GM13976 (cell line): ENCODE measurements around the gene BAHD1.

Source experiments
- DNase-seq: peaks from one replicate; pipeline ENCODE4 v3.0.0; 2012; ENCODE audit warnings: low spot score
- in situ Hi-C: fragments of 300-500 bp; cut with MboI; formaldehyde crosslinking; loops from one replicate; pipeline ENCODE4 v1.12.0; 2022; ENCODE audit warnings: low sequenced_read_pairs, mixed read lengths, inconsistent platforms; ENCODE audit not compliant: unreplicated experiment
- TF ChIP-seq, protein P1 (sequence below): IDR thresholded peaks from 2 replicates; pipeline ENCODE4 v1.5.1; 2012; ENCODE audit warnings: borderline replicate concordance, mild to moderate bottlenecking; ENCODE audit not compliant: insufficient read depth; ENCODE audit errors: extremely low read depth, missing control alignments, control extremely low read depth

Gene BAHD1

DNA sequence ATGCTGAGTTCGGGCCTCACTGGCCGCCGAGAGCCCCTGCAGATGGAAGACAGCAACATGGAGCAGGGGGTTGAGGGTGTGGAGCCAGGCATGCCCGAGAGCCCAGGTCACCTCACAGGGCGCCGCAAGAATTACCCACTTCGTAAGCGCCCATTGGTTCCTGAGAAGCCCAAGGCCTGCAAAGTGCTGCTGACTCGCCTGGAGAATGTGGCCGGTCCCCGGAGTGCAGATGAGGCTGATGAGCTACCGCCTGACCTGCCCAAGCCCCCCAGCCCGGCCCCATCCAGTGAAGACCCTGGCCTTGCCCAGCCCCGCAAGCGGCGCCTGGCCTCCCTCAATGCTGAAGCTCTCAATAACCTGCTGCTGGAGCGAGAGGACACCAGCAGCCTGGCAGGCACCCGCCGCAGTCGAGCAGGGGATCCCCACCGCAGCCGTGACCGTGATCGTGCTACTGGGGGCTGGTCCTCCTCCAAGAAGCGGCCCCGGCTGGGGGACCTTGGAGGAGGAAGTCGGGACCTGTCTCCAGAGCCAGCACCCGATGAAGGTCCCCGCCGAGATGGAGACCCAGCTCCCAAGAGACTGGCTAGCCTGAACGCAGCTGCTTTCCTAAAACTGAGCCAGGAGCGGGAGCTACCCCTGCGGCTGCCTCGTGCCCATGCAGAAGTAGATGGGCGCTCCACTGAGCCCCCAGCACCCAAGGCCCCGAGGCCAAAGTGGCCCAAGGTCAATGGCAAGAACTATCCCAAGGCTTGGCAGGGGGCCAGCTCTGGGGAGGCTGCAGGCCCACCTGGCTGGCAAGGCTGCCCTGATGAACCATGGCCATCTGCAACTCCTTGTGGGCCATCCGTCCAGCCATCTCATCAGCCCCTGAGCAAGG lies 18.0 kb downstream of the BAHD1 start:
- in situ Hi-C loops = no loop called here
- TF ChIP-seq, protein P1, sequence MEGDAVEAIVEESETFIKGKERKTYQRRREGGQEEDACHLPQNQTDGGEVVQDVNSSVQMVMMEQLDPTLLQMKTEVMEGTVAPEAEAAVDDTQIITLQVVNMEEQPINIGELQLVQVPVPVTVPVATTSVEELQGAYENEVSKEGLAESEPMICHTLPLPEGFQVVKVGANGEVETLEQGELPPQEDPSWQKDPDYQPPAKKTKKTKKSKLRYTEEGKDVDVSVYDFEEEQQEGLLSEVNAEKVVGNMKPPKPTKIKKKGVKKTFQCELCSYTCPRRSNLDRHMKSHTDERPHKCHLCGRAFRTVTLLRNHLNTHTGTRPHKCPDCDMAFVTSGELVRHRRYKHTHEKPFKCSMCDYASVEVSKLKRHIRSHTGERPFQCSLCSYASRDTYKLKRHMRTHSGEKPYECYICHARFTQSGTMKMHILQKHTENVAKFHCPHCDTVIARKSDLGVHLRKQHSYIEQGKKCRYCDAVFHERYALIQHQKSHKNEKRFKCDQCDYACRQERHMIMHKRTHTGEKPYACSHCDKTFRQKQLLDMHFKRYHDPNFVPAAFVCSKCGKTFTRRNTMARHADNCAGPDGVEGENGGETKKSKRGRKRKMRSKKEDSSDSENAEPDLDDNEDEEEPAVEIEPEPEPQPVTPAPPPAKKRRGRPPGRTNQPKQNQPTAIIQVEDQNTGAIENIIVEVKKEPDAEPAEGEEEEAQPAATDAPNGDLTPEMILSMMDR = no peak
- no peak for DNase-seq

DNA sequence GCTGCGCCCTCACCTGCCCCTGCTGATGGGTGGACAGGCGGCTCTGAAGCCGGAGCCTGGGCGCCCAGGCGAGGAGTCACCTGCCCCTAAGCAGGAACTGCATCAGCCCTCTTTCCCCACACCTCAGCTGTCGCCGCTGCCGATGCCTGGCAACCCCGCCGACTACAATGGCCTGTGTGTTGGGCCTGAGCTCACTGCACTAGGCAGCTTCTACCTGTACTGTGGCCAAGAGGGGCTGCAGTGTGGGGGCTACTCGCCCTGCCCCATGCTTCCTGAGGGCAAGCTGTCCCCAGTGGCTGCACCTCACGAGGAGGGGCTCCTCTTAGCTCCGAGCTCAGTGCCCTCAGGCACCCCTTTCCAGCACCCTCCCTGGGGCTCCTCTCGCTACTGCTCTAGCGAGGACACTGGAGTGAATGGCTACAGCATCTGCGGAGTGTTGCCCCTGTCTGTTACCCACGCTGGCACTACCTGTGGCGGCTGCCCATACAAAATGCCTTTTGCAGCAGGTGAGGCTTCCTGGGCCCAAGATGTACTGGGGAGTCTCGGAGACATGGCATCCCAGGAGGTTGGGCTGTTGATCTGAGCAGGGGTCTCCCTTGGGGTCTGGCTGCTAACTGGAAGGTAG lies 18.8 kb downstream of the BAHD1 start:
- TF ChIP-seq, protein P1 = no peak
- in situ Hi-C loops = no loop called here
- no peak for DNase-seq

DNA sequence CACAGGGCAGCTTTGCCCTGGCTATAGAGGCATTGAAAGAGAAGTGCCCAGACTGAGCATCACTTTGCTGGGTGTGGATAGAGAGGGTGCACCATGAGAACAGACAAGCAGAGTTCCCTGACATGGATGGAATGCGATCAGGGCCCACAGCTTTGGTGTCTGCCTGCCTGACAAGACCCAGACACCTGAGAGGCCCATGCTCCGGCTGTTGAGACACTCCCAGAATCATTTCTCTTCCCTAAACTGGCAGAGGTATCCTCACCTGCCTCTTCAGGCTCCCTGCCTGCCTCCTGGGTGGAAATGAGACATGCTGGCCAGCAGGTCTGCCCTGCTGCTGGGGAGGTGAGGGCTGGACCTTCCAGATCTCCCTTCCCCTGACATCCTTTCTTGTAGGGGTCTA lies 19.7 kb downstream of the BAHD1 start:
- in situ Hi-C loops = no loop called here
- no peak for DNase-seq
- TF ChIP-seq, protein P1 = no peak

DNA sequence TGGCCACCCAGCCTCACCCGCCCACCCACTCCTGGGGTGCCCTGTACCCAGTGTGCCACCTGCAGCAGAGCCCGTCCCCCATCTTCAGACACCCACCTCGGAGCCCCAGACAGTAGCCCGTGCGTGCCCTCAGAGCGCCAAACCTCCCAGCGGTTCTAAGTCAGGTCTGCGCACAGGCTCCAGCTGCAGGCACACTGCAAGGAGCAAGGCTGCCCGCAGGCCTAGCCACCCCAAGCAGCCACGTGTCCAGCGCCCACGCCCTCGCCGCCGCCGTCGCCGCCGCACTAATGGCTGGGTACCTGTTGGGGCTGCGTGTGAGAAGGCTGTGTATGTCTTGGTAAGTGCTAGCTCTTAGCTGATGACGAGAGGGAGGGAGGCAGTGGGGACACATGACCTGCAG lies 21.2 kb downstream of the BAHD1 start:
- TF ChIP-seq, protein P1 = no peak
- no peak for DNase-seq
- in situ Hi-C loops = no loop called here

DNA sequence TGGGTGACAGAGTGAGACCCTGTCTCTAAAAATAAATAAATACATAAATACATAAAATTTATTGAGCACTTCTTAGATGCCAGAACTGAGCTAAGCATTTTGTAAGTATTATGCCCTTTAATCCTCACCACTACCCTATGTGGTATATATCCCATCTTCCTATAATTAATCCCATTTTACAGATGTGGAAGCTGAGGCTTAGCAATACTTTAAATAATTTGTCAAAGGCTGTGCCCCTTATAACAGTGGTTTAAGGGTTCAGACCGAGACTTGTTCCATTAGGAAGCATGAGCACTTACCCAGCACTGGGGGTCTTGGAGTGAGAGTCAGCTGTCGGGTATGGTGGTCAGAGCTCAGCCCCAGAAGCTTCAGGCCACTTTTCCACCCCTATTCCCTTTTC lies 22.5 kb downstream of the BAHD1 start:
- DNase-seq = no peak
- in situ Hi-C loops = no loop called here
- TF ChIP-seq, protein P1 = no peak

DNA sequence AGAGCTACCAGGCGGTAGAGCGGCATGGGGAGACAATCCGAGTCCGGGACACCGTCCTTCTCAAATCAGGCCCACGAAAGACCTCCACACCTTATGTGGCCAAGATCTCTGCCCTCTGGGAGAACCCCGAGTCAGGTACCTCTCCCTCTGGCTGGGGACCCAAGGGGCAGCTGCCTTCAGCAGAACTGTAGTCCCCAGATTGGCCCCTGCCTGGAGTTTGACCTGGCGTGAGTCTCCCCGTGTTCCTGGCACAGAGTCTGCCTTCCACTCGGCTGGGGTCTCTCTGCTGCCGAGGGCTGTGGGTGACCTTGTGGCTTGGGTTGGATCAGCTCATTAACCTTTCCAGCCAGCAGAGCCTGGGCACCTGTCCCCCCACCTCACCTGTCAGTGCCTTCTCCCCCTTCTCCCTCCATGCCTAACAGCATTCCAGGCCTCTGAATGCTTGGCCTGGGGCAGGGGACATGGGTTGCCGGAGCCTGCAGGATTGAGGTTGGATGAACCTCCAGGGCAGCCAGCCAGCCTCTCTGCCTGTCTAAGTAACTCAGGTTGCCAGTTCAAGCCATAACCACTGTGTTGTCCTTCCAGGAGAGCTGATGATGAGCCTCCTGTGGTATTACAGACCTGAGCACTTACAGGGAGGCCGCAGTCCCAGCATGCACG lies 23.3 kb downstream of the BAHD1 start:
- in situ Hi-C loops = no loop called here
- TF ChIP-seq, protein P1 = no peak
- no peak for DNase-seq
